Measurements from ENCODE around the gene MMS22L.

- TF ChIP-seq POLR2A (IDR thresholded peaks at IDR 0.05; ENCODE audit: low read depth, low read length) (no peak), POLR2AphosphoS5 (IDR thresholded peaks at IDR 0.05; ENCODE audit: low read depth, low read length) (no peak), SPI1 (IDR thresholded peaks at IDR 0.05; ENCODE audit: low read depth, low read length) (no peak), PAX5 (IDR thresholded peaks at IDR 0.05; ENCODE audit: insufficient read depth, low read length, severe bottlenecking) (no peak), TAF1 (IDR thresholded peaks at IDR 0.05; ENCODE audit: low read depth, low read length) (no peak)
These were observed 75.6 kb downstream of the MMS22L start for GRCh38 chr6:97207383-97207782.
